Chondrocyte (in vitro differentiated cells): ENCODE data around the gene PRSS21. TPM values are rescaled to one million over a fixed set of nuclear protein-coding genes. Genes with fewer than 3 reads are reported as not detected.

Source experiments
- DNase-seq: peaks from one replicate; pipeline ENCODE4 v3.0.0; 2021; ENCODE audit warnings: mixed read lengths, low spot score
- H3K27ac Mint-ChIP-seq: one replicate; pipeline ENCODE4 v1.8.0; 2021; ENCODE audit warnings: mild to moderate bottlenecking, moderate library complexity, mixed read lengths; ENCODE audit not compliant: unreplicated experiment
- H3K27me3 Mint-ChIP-seq: 2 replicates; pipeline ENCODE4 v1.8.0; 2021; ENCODE audit warnings: low read depth, mixed read lengths
- H3K36me3 Mint-ChIP-seq: 2 replicates; pipeline ENCODE4 v1.8.0; 2021; ENCODE audit warnings: low read depth, mixed read lengths
- H3K4me1 Mint-ChIP-seq: 2 replicates; pipeline ENCODE4 v1.8.0; 2021; ENCODE audit warnings: low read depth, mild to moderate bottlenecking, mixed read lengths
- H3K4me3 Mint-ChIP-seq: one replicate; pipeline ENCODE4 v1.8.0; 2021; ENCODE audit warnings: mild to moderate bottlenecking, moderate library complexity, mixed read lengths; ENCODE audit not compliant: unreplicated experiment
- H3K9me3 Mint-ChIP-seq: 2 replicates; pipeline ENCODE4 v1.8.0; 2021; ENCODE audit warnings: low read depth, mixed read lengths
- total RNA-seq: library from RNA; stranded (reverse); gene quantifications from 3 replicates; pipeline ENCODE4 v1.2.1, GENCODE V29; 2021
- TF ChIP-seq, protein P1 (sequence below): fragments of 200-600 bp; sonication (generic); IDR thresholded peaks from 2 replicates; pipeline ENCODE4 v1.5.0; 2021; ENCODE audit warnings: antibody characterized with exemption, mild to moderate bottlenecking, moderate library complexity

Gene PRSS21
- total RNA-seq, 1 donor from 2014 or later = not detected

DNA sequence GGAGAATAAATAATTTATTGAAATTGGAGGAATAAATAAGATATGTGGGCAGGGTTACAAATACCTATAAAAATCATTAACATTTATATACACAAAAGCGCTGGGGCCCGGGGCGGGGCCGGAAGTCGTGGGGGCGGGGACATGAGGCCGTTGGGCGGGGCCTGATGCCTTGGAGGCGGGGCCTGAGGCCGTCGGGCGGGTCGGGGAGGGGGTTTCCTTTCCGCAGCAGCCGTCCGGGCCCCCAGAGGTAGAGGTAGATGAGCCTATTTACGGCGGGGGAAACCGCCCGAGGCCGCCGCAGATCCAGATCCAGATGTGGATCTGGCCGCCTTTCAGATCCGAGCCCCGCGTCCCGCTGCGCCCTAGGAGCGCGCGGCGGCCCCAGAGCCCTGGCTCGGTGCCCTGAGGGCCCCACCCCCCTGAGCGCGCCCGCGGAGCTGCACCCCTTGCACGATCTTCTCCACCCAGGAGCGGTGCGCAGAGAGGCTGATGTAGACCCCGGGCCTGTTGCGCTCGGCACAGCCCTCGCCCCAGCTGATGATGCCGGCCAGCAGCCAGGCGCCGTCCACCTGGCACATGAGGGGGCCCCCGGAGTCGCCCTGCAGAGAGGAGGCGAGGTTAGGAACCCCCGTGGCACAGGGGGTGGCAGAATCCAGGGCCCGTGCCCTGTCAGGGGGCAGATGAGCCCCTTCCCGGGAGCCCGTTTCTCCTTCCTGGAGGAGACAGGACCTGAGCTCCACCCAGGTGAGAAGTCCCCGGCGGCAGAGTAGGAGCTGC lies 35.9 kb downstream of the PRSS21 start:
- no peak overlapping the region for H3K4me3 Mint-ChIP-seq
- H3K27me3 Mint-ChIP-seq = peaks cover 22% of the 10 kb centered on the region
- H3K4me1 Mint-ChIP-seq = peaks cover 5% of the 10 kb centered on the region
- DNase-seq = no peak
- TF ChIP-seq, protein P1, sequence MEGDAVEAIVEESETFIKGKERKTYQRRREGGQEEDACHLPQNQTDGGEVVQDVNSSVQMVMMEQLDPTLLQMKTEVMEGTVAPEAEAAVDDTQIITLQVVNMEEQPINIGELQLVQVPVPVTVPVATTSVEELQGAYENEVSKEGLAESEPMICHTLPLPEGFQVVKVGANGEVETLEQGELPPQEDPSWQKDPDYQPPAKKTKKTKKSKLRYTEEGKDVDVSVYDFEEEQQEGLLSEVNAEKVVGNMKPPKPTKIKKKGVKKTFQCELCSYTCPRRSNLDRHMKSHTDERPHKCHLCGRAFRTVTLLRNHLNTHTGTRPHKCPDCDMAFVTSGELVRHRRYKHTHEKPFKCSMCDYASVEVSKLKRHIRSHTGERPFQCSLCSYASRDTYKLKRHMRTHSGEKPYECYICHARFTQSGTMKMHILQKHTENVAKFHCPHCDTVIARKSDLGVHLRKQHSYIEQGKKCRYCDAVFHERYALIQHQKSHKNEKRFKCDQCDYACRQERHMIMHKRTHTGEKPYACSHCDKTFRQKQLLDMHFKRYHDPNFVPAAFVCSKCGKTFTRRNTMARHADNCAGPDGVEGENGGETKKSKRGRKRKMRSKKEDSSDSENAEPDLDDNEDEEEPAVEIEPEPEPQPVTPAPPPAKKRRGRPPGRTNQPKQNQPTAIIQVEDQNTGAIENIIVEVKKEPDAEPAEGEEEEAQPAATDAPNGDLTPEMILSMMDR = no peak
- H3K27ac Mint-ChIP-seq = no peak overlapping the region
- peaks cover 9% of the 10 kb centered on the region for H3K9me3 Mint-ChIP-seq
- H3K36me3 Mint-ChIP-seq = peaks cover 3% of the 10 kb centered on the region

DNA sequence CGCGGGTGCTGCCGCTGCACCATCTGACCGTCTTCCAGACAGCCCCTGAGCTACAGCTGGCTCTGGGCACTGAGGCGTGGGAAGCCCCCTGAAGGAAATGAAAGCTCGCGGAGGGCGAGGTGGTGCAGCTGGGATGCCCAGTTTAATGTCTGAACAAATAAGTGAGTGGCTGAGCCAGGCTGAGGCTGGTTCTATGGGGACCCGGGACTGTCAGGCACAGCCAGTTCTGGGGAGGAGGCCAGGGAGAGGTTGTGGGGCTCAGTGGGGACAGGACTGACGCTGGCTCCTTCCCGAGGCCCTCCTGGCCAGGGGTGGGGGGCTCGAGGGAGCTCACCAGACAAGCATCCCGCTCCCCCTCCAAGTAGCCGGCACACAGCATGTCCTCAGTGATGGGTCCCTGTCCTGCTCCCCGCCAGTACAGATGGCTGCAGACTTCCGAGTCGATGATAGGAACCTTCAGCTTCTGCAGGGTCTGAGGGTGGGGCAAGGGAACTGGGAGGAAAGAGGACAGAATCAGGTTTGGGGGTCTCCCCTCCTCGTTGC lies 36.6 kb downstream of the PRSS21 start:
- no peak for DNase-seq
- Mint-ChIP-seq H3K36me3 (peaks cover 3% of the 10 kb centered on the region), H3K4me3 (no peak overlapping the region), H3K9me3 (peaks cover 9% of the 10 kb centered on the region), H3K4me1 (peaks cover 5% of the 10 kb centered on the region), H3K27ac (no peak overlapping the region), H3K27me3 (peaks cover 22% of the 10 kb centered on the region)
- TF ChIP-seq, protein P1 = no peak

- peaks cover 15% of the 10 kb centered on the region for H3K27me3 Mint-ChIP-seq
- H3K9me3 Mint-ChIP-seq = peaks cover 9% of the 10 kb centered on the region
- H3K27ac Mint-ChIP-seq = no peak overlapping the region
- no peak overlapping the region for H3K4me3 Mint-ChIP-seq
- H3K36me3 Mint-ChIP-seq = peaks cover 3% of the 10 kb centered on the region
- peaks cover 5% of the 10 kb centered on the region for H3K4me1 Mint-ChIP-seq
- TF ChIP-seq, protein P1 = peak; percentile 70
- DNase-seq = no peak
These were observed 37.8 kb downstream of the PRSS21 start for GRCh38 chr16:2854700-2855309.

- Mint-ChIP-seq H3K27ac (no peak overlapping the region), H3K27me3 (peaks cover 11% of the 10 kb centered on the region)
- TF ChIP-seq, protein P1 = no peak
These were observed 38.5 kb downstream of the PRSS21 start for GRCh38 chr16:2855536-2855935.

GRCh38 chr16:2856061-2856670 lies 39.1 kb downstream of the PRSS21 start:
- peaks cover 11% of the 10 kb centered on the region for H3K9me3 Mint-ChIP-seq
- H3K27me3 Mint-ChIP-seq = peaks cover 10% of the 10 kb centered on the region
- TF ChIP-seq, protein P1 = no peak
- H3K4me1 Mint-ChIP-seq = peaks cover 5% of the 10 kb centered on the region
- H3K4me3 Mint-ChIP-seq = no peak overlapping the region
- H3K36me3 Mint-ChIP-seq = peaks cover 3% of the 10 kb centered on the region
- no peak for DNase-seq
- no peak overlapping the region for H3K27ac Mint-ChIP-seq

More at GRCh38 chr16:2855536-2855935, 38.5 kb downstream of the PRSS21 start:
- Mint-ChIP-seq H3K9me3 (peaks cover 9% of the 10 kb centered on the region), H3K4me3 (no peak overlapping the region), H3K4me1 (peaks cover 5% of the 10 kb centered on the region), H3K36me3 (peaks cover 3% of the 10 kb centered on the region)
- DNase-seq = no peak
